Glomerular visceral epithelial cell (primary cell): Measurements from ENCODE around the gene FAM169A.
"Not testable (repeated sequence)": the region's sequence is repeated elsewhere in the genome, so short reads cannot be mapped to it uniquely, and the experiment has no call there.

ENCODE experiments used
- DNase-seq: peaks from one replicate; pipeline ENCODE4 v3.0.0-alpha.2; 2016; ENCODE audit errors: extremely low spot score

FAM169A gene

GRCh38 chr5:74801941-74802340 lies 64.2 kb downstream of the FAM169A start:
- no peak for DNase-seq

GRCh38 chr5:74801197-74801596 lies 65.0 kb downstream of the FAM169A start:
- DNase-seq, result no peak

- DNase-seq, result peak; percentile 55
Observed at GRCh38 chr5:74798977-74799911, 66.9 kb downstream of the FAM169A start.

- not testable (repeated sequence) for DNase-seq
Observed at GRCh38 chr5:74791669-74792068, 74.5 kb downstream of the FAM169A start.

- no peak for DNase-seq
Observed at GRCh38 chr5:74787424-74787823, 78.8 kb downstream of the FAM169A start.

GRCh38 chr5:74786851-74787250 lies 79.3 kb downstream of the FAM169A start:
- no peak for DNase-seq

- no peak for DNase-seq
Observed at GRCh38 chr5:74778609-74779008, 87.6 kb downstream of the FAM169A start.

GRCh38 chr5:74772359-74772758 lies 93.8 kb downstream of the FAM169A start:
- DNase-seq, result no peak

GRCh38 chr5:74767579-74767913 lies 98.6 kb downstream of the FAM169A start:
- DNase-seq, result peak; percentile 41

- DNase-seq, result peak; percentile 94
Observed at GRCh38 chr5:74766849-74767578, 99.2 kb downstream of the FAM169A start, which contains the start of the genes GFM2 and NSA2. Gene GFM2 (minus strand): TSS chr5:74767117. CDS start chr5:74763742, 3,375 bp downstream. Gene NSA2 (plus strand): TSS chr5:74767249. CDS start chr5:74767361, 112 bp downstream.

GRCh38 chr5:74766418-74766848 lies 99.8 kb downstream of the FAM169A start:
- peak; percentile 30 for DNase-seq

GRCh38 chr5:74765929-74766328 lies 100.3 kb downstream of the FAM169A start:
- DNase-seq, result no peak

GRCh38 chr5:74765201-74765600 lies 101.0 kb downstream of the FAM169A start:
- DNase-seq, result peak; percentile 23

- DNase-seq, result no peak
Observed at GRCh38 chr5:74763504-74763903, 102.7 kb downstream of the FAM169A start.

- peak; percentile 93 for DNase-seq
Observed at GRCh38 chr5:74762599-74762998, 103.6 kb downstream of the FAM169A start.

- peak; percentile 54 for DNase-seq
Observed at GRCh38 chr5:74761241-74761640, 104.9 kb downstream of the FAM169A start.

- not testable (repeated sequence) for DNase-seq
Observed at GRCh38 chr5:74748742-74749141, 117.4 kb downstream of the FAM169A start.

- DNase-seq, result no peak
Observed at GRCh38 chr5:74738406-74738805, 127.8 kb downstream of the FAM169A start.

- no peak for DNase-seq
Observed at GRCh38 chr5:74736759-74737158, 129.4 kb downstream of the FAM169A start.
